ENCODE data around the gene POFUT1. TPM values are rescaled to one million over a fixed set of nuclear protein-coding genes. Genes with fewer than 3 reads are reported as not detected.

POFUT1 gene
- total and polyA plus RNA-seq, 9 of the 15 experiments (the other 6 are each of a cell fraction or from before 2014, with no cell fraction given), result 3.5 to 44.7 (median 23.5) TPM

DNA sequence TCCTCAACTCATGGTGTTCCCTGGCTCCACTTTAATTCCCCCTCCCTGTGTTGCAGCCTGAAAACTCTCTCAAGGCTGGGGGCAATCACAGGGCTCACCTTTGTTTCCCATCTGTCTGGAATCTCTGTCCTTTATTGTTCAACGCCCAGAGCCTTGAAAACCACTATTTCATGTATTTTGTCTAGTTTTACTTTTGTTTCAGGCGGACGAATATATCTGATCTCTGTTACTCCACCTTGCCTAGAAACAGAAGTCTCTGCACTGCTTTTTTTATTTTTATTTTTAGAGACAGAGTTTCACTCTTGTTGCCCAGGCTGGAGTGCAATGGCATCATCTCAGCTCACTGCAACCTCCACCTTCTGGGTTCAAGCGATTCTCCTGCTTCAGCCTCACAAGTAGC, 27.7 kb upstream of the POFUT1 start (continued):
- TF ChIP-seq, protein P1, sequence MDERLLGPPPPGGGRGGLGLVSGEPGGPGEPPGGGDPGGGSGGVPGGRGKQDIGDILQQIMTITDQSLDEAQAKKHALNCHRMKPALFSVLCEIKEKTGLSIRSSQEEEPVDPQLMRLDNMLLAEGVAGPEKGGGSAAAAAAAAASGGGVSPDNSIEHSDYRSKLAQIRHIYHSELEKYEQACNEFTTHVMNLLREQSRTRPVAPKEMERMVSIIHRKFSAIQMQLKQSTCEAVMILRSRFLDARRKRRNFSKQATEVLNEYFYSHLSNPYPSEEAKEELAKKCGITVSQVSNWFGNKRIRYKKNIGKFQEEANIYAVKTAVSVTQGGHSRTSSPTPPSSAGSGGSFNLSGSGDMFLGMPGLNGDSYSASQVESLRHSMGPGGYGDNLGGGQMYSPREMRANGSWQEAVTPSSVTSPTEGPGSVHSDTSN (CRISPR knock-in tag; IDR thresholded peaks at IDR 0.05; ENCODE audit: low read depth), result no peak
- TF ChIP-seq, protein P1 (tag; conservative IDR thresholded peaks at IDR 0.05; ENCODE audit: low read depth), result no peak
- TF ChIP-seq PRPF4 (IDR thresholded peaks at IDR 0.05; ENCODE audit: insufficient read depth, low read depth, low read length, poor library complexity, severe bottlenecking) (no peak), RBM14 (IDR thresholded peaks at IDR 0.05; ENCODE audit: borderline replicate concordance, insufficient read depth, low read depth, low read length) (no peak), ZNF707 (CRISPR knock-in tag; conservative IDR thresholded peaks at IDR 0.05) (no peak), RBFOX2 (IDR thresholded peaks at IDR 0.05; ENCODE audit: low read depth, low read length) (no peak)

DNA sequence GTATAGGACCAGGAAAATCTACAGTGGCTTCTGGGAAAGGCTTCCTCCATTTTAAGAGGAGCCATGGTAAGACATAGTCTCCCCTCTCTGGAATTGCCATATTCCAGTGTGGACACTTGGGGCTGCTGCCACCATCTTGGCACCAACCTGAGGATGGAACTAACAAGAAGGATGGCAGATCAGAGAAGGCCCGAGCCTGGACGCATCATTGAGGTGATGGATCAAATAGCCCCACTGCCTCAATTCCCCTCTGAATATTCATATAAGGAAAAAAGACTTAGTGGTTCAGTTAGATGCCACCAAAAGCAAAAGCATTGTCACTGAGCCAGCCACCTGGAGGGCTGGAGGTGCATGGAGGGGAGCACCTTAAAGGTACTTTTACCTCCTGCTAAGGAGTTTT, 26.1 kb upstream of the POFUT1 start:
- in situ Hi-C loops (cut with MboI) (no loop called here), intact Hi-C loops (cut with micrococcal nuclease) (no loop called here)
- TF ChIP-seq, protein P2, sequence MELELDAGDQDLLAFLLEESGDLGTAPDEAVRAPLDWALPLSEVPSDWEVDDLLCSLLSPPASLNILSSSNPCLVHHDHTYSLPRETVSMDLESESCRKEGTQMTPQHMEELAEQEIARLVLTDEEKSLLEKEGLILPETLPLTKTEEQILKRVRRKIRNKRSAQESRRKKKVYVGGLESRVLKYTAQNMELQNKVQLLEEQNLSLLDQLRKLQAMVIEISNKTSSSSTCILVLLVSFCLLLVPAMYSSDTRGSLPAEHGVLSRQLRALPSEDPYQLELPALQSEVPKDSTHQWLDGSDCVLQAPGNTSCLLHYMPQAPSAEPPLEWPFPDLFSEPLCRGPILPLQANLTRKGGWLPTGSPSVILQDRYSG (tag; conservative IDR thresholded peaks at IDR 0.05; ENCODE audit: low read depth), result no peak
- TF ChIP-seq, protein P3, sequence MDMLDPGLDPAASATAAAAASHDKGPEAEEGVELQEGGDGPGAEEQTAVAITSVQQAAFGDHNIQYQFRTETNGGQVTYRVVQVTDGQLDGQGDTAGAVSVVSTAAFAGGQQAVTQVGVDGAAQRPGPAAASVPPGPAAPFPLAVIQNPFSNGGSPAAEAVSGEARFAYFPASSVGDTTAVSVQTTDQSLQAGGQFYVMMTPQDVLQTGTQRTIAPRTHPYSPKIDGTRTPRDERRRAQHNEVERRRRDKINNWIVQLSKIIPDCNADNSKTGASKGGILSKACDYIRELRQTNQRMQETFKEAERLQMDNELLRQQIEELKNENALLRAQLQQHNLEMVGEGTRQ (CRISPR knock-in tag; IDR thresholded peaks at IDR 0.05), result 0 out of 2 replicates have a peak, but pooled peaks have one; percentile 6
- ATAC-seq (no peak), FAIRE-seq (no peak), DNase-seq (ENCODE audit: extremely low read depth in 1 of 4, low spot score in 3 of 4) (no peak)
- ChIA-PET CTCF (ENCODE audit: low intra/inter-chr PET ratio) (no interaction called here), POLR2A (interaction anchor here (1.9 kb wide), 1 partner anchor 13 kb away, joined by 5 read pairs; no protein-coding TSS in a partner anchor)
- WGBS (ENCODE audit: insufficient coverage, low coverage, missing lambda C conversion rate), result 62% methylated on average over 2 of the region's 2 CpGs
- peak overlapping the region; percentile 38; the same call in 1 of the 2 replicates for H2AFZ ChIP-seq (ENCODE audit: low read depth, low read length)
- H3K36me3 ChIP-seq (ENCODE audit: control insufficient read depth, insufficient read depth, low read length), result no peaks in the 10 kb centered on the region
- no peak overlapping the region for H3K27ac ChIP-seq (ENCODE audit: extremely low read depth, low read depth, low read length)
- no peak overlapping the region for H3K4me2 ChIP-seq (ENCODE audit: insufficient read depth, low read length)
- H3K9ac ChIP-seq (ENCODE audit: insufficient read depth in 1 of 2, low read depth in 2 of 2, low read length in 2 of 2), result no peak overlapping the region
- H3K9me1 ChIP-seq (ENCODE audit: control insufficient read depth, insufficient read depth, low read length), result no peaks in the 10 kb centered on the region
- H3K79me2 ChIP-seq (ENCODE audit: control insufficient read depth, insufficient read depth, low read length), result no peaks in the 10 kb centered on the region
- H3K4me1 ChIP-seq (replicated peaks in 1 of 2; ENCODE audit: control insufficient read depth in 2 of 2, insufficient read depth in 2 of 2, low read length in 2 of 2), result no peaks in the 10 kb centered on the region; a peak in 2 of 5 replicates
- H3K4me3 ChIP-seq, result no peak overlapping the region
- H3K27me3 ChIP-seq (ENCODE audit: control insufficient read depth in 2 of 2, insufficient read depth in 2 of 2, low read length in 2 of 2), result no peaks in the 10 kb centered on the region
- no TSS peak for BruUV-seq (replicated peaks)
- no peaks in the 10 kb centered on the region for H4K20me1 ChIP-seq (replicated peaks; ENCODE audit: control insufficient read depth, insufficient read depth, low read length)
- H3K9me3 ChIP-seq (replicated peaks; ENCODE audit: control insufficient read depth, insufficient read depth, low read depth, low read length), result no peaks in the 10 kb centered on the region

Measured in K562 (cell line).